Right renal pelvis (tissue), 4 donors: ENCODE results near the gene RSPRY1. TPM values are rescaled to one million over a fixed set of nuclear protein-coding genes. Genes with fewer than 3 reads are reported as not detected.
"Not testable (repeated sequence)": the region's sequence is repeated elsewhere in the genome, so short reads cannot be mapped to it uniquely, and the experiment has no call there.

Experiments
- DNase-seq, 4 donors: peaks; one replicate each; pipeline ENCODE4 v3.0.0-alpha.2; 2013; ENCODE audit warnings: low read depth in 4 of 4, low spot score in 3 of 4, missing footprints in 1 of 4
- polyA plus RNA-seq, 4 donors: library from polyadenylated mRNA; unstranded; fragments of 120-200 nt; gene quantifications; one replicate each; pipeline ENCODE4 v1.2.1, GENCODE V29; 2013; ENCODE audit not compliant: insufficient read length in 4 of 4

RSPRY1 gene
- polyA plus RNA-seq, 4 donors, result 39.7 to 54.0 (median 48.6) TPM

DNA sequence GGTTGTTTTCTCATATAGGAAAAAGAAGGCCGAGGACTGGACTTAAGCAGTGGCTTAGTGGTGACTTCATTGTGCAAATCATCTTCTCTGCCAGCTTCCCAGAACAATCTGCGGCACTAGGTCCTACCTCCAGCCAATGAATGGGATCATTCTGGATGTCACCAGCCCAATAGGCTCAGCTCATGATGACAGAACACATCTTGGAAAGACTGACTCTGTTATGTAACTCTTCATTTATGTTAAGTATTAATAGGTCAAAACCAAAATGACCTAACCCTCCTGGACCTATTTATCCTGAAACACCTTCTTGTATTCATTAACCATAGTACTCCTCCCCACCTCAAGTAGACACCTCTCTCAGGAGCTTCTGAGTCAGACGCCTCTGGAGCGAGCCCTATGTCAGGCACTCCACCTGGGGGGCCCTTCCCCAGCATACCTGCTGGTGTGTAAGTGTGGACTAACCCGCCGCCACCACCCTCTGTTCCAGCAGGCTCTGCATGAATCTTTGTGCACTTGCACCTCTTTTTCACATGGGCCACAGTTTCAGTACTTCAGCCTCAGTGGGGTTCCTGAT lies 66.1 kb downstream of the RSPRY1 start:
- DNase-seq, result no peak

DNA sequence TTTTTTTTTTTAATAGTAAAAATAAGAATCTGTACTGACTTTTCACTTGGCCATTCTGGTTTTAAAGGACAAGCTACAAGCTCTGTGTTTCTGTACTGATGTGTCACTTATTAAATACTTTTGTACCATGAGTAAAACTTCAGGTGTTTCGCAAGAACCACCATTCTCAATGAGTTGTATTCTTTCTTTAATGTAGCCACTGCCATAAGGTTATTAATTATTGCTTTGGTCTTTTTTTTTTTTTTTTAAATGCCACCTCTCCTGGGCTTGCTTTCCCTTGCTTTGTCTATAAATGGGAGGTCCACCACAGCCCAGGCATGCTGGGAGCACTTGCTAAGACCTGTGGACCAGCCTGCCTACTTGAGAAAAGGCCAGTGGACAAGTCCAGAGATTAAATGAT lies 67.3 kb downstream of the RSPRY1 start:
- DNase-seq, result no peak

- DNase-seq, result no peak
Observed at GRCh38 chr16:57255686-57256415, 69.7 kb downstream of the RSPRY1 start.

- no peak for DNase-seq
Observed at GRCh38 chr16:57256601-57257395, 70.7 kb downstream of the RSPRY1 start.

GRCh38 chr16:57257455-57258070 lies 71.4 kb downstream of the RSPRY1 start:
- DNase-seq, result no peak

GRCh38 chr16:57258226-57258909 lies 72.2 kb downstream of the RSPRY1 start:
- no peak for DNase-seq

DNA sequence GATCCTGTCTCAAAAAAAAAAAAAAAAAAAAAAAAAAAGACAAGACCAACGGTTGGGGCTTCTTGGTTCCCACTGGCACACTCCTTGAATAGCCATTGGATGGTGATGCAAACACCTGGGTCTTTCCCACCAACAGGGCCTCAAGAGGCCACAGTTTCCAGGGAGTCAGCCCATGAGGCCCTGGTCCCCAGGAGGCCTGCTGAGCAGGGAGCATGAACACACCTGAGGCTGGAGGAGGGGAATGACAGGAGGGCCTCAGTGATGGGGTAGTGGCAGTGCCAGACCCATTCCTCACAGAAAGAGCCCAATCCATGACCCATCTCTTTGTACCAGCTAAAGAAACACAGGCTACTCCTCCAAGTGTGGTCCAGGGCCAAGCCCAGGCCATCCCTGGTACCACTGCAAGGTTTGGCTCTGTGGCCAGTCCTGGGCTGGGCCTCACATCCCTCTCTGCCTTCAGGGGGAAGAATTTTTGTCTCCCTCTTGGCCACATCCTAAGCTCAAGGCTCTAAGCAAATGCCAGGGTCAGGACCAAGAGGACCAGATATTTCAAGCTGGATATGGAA lies 72.9 kb downstream of the RSPRY1 start:
- DNase-seq, result no peak

- no peak for DNase-seq
Observed at GRCh38 chr16:57260294-57260929, 74.3 kb downstream of the RSPRY1 start.

GRCh38 chr16:57261806-57262205 lies 75.7 kb downstream of the RSPRY1 start:
- DNase-seq, result no peak

DNA sequence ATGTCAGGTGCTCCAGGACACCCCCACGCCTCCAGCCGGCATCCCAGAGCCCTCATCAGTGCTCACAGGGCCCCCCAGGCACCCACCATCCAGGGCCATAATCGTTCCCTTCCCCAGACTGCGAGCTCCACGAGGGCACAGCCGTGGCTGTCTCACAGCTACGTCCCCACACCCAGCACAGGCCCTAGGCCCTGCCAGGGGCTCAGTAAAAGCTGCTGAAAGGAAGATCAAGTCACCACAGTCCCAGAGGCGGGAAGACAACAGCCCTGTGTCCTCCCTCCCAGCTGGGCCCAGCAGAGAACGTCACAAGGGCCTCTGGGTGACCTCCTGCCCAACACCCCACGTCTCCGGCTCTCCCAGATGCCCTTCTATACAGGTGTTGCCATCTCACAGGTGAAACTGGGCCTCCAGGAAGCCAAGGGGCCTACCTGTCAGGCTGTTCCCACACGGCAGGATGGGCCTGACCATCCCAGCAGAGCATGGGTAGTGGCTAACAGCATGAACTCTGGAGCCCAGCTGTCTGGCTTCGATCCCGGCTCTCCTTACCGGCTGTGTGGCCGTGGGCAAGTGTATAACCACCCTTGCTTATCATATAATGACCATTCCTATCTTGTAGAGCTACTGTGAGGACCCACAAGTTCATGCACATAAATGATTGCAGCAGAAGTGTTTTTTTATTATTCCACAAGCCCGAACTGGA lies 76.9 kb downstream of the RSPRY1 start:
- DNase-seq, result no peak

DNA sequence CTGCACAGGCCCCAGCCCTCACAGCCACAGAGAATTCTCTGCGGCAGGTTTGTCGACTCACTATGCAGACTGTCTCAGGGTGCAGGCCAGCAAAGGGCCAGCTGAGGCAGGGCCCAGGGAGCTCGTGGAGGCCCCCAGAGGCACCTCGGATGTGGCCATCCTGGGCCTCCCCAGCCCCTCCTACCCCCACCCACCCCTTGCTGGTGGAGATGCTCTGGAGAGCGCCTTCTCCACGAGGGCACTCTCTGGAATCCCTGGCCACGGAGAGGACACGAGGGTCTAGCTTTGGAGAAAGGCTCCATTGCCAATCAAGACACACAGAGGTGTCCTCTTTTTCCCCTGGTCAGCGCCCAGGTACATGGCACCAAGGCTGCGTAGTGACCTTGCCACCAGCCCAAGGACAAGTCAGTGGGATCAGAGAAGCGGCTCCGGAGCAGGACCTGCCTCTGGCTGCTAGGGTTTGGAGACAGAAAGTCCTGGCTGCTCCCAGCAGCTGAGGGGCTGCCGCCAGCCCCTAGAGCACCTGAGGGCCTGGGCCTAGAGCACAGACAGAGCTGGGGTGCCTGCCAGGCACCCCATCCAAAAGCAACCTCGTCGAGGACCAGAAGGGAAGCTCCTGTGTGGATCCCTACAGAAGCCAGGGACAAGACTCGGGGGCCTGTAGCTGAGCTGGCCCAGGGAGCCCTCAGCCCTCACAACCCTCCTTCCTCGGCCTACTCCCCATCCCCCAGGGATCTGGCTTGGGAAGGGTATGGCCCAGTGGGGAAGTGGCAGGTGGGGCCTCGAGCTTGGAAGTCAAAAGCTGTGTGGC lies 77.6 kb downstream of the RSPRY1 start:
- no peak for DNase-seq

DNA sequence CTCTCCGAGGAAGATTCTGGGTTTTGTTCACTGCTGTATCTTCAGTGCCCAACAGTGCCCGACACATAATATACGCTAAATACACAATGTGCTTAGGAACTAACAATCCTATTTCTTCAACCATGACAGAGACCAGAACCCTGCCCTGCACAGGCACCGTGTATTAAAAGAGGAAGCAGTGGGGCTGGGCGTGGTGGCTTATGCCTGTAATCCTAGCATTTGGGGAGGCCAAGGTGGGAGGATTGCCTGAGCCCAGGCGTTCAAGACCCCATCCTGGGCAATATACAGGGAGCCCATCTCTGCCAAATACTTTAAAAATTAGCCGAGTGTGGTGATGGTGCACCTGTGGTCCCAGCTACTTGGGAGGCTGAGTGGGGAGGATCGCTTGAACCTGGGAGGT lies 78.3 kb downstream of the RSPRY1 start:
- DNase-seq, result no peak

- no peak for DNase-seq
Observed at GRCh38 chr16:57264950-57265371, 78.8 kb downstream of the RSPRY1 start.

- peak in 1 of 4 donors; percentile 49 for DNase-seq
Observed at GRCh38 chr16:57265850-57266530, 79.9 kb downstream of the RSPRY1 start.

DNA sequence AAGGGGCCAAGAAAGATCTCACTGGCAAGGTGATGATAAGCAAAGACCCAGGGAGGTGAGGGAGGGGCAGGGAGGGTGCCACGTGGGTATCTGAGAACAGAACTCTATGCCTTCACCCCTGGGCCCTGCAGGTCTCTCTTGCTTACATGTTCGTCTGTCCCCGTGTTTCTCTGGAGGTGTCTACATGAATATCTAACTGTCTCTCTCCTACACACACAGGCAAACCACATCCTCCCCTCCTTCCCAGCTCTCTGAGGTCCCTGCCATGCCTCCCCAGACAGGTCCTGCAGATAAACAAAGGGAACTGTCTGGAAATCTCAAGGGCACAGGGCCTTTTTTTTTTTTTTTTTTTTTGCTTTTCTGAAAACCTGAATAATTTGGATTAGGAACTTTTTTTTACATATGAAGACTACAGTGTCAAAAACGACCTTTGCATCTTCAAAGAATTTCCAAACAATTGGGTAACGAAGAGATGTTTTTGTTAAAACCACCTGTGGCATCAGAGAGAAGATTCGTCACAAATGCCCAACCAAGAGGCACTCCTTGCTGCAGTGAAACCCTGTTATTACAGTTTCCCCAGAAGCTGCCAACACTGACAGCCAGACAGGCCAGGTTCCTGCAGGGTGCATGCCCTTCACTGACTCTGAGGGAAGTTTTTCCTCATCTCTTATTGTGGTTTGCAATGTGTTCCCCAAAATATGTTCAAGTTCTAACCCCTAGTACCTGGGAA lies 80.6 kb downstream of the RSPRY1 start:
- no peak for DNase-seq

DNA sequence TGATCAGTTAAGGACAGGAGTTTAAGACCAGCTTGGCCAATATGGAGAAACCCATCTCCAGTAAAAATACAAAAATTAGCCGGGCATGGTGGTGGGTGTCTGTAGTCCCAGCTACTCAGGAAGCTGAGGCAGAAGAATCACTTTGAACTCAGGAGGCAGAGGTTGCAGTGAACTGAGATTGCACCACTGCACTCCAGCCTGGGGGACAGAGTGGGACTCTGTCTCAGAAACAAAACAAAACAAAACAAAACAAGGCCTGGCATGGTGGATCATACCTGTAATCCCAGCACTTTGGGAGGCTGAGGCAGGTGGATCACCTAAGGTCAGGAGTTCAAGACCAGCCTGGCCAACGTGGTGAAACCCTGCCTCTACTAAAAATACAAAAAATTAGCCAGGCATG lies 81.2 kb downstream of the RSPRY1 start:
- DNase-seq, result not testable (repeated sequence)
